Stimulated activated naive CD8-positive, alpha-beta T cell treated with anti-CD3 and anti-CD28 coated beads, Interleukin-15, amount 100 ng/mL, for 72 hours (primary cell): Measurements from ENCODE around the gene BMP2.

Source experiments
- ATAC-seq: fragments of 150-1000 bp; cut with Tn5 transposase; 2 replicates; pipeline ENCODE4 v1.10.0; 2021; ENCODE audit warnings: mild to moderate bottlenecking, moderate library complexity
- DNase-seq, 2 donors: peaks; one replicate each; pipeline ENCODE4 v3.0.0; 2021 to 2022
- H3K27ac Mint-ChIP-seq, 2 donors: one replicate each; pipeline ENCODE4 v1.8.0; 2022; ENCODE audit warnings: mild to moderate bottlenecking in 2 of 2, mixed read lengths in 2 of 2, moderate library complexity in 2 of 2
- H3K27me3 Mint-ChIP-seq: one replicate; pipeline ENCODE4 v1.8.0; 2022; ENCODE audit warnings: mixed read lengths
- H3K4me1 Mint-ChIP-seq: one replicate; pipeline ENCODE4 v1.8.0; 2022; ENCODE audit warnings: mild to moderate bottlenecking, mixed read lengths
- H3K4me3 Mint-ChIP-seq, 2 donors: one replicate each; pipeline ENCODE4 v1.8.0; 2022; ENCODE audit warnings: mild to moderate bottlenecking in 2 of 2, mixed read lengths in 2 of 2, moderate library complexity in 1 of 2
- H3K9me3 Mint-ChIP-seq, 2 donors: one replicate each; pipeline ENCODE4 v1.8.0; 2022; ENCODE audit warnings: mixed read lengths in 2 of 2

Gene BMP2

DNA sequence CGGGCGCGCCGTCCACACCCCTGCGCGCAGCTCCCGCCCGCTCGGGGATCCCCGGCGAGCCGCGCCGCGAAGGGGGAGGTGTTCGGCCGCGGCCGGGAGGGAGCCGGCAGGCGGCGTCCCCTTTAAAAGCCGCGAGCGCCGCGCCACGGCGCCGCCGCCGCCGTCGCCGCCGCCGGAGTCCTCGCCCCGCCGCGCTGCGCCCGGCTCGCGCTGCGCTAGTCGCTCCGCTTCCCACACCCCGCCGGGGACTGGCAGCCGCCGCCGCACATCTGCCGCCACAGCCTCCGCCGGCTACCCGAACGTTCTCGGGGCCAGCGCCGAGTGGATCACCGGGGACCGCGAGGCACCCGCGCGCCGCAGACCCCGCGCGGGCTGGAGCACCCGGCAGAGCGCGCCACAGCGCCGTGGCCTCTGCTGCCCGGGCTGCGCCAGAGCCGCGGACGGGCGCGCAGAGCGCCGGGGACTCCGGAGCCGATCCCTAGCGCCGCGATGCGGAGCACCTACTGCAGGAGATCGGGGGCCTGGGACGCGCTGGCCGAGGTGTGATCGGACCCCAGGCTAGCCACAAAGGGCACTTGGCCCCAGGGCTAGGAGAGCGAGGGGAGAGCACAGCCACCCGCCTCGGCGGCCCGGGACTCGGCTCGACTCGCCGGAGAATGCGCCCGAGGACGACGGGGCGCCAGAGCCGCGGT lies at the start of gene BMP2:
Gene BMP2 (plus strand): TSS at position 151 of the 692 bp plus-strand sequence. CDS start 2,441 bp downstream, outside the sequence.
- Mint-ChIP-seq H3K4me1 (peaks cover 8% of the 10 kb centered on the region), H3K27me3 (peaks cover 69% of the 10 kb centered on the region), H3K9me3 (no peaks in the 10 kb centered on the region), H3K4me3 (peak within 1 kb of the TSS; percentile 26 to 42), H3K27ac (no peak within 1 kb of the TSS)
- ATAC-seq (peak; percentile 57), DNase-seq (no peak)

DNA sequence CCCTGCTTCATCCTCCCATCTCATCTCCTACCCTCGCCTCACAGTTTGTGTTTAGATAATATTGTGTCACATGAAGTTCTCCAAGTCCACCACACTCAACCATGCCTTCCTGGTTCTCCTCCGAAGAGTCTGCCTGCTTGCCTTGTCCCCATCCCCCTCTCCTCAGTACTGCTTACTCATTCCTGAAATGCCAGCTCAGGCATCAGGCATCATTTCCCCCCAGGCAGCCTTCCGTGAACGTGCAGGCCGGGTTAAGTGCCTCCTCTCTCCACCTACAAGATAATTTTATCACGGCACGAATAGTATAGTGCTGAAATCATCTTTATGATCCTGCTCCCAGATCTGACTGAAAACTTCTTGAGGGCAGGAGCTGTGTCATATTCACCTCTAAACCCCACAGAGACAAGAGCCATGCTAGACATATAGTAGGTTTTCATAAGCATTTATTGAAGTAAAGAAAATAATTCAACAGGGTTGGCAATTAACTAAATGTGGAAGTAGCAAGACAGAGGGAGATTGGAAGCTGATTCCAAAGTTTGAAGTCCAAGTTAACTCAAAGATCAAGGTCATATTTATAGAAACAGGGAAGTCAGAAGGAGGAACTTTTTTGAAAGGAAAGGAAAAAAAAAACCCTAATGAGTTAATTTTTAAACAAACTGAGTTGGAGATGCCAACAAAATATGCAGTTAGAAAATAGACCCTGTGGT lies 48.7 kb upstream of the BMP2 start:
- Mint-ChIP-seq H3K27me3 (no peaks in the 10 kb centered on the region), H3K27ac (no peak overlapping the region), H3K4me3 (no peak overlapping the region), H3K9me3 (peaks cover 12 to 24% of the 10 kb centered on the region in 2 donors), H3K4me1 (no peaks in the 10 kb centered on the region)
- DNase-seq, result no peak
- no peak for ATAC-seq

GRCh38 chr20:6719369-6719721 lies 48.1 kb upstream of the BMP2 start:
- Mint-ChIP-seq H3K27me3 (no peaks in the 10 kb centered on the region), H3K27ac (no peak overlapping the region), H3K9me3 (peaks cover 12 to 24% of the 10 kb centered on the region in 2 donors), H3K4me3 (no peak overlapping the region), H3K4me1 (no peaks in the 10 kb centered on the region)
- DNase-seq, result no peak
- ATAC-seq, result no peak

GRCh38 chr20:6726761-6727160 lies 40.7 kb upstream of the BMP2 start:
- Mint-ChIP-seq H3K27ac (no peak overlapping the region), H3K27me3 (no peaks in the 10 kb centered on the region)
- ATAC-seq, result no peak

GRCh38 chr20:6730672-6731328 lies 36.7 kb upstream of the BMP2 start:
- Mint-ChIP-seq H3K4me1 (no peaks in the 10 kb centered on the region), H3K27ac (no peak overlapping the region), H3K9me3 (peaks cover 0 to 7% of the 10 kb centered on the region in 2 donors), H3K27me3 (no peaks in the 10 kb centered on the region), H3K4me3 (no peak overlapping the region)
- ATAC-seq (no peak), DNase-seq (no peak)

More at GRCh38 chr20:6726761-6727160, 40.7 kb upstream of the BMP2 start:
- Mint-ChIP-seq H3K4me3 (no peak overlapping the region), H3K9me3 (peaks cover 0 to 9% of the 10 kb centered on the region in 2 donors), H3K4me1 (no peaks in the 10 kb centered on the region)
- no peak for DNase-seq

DNA sequence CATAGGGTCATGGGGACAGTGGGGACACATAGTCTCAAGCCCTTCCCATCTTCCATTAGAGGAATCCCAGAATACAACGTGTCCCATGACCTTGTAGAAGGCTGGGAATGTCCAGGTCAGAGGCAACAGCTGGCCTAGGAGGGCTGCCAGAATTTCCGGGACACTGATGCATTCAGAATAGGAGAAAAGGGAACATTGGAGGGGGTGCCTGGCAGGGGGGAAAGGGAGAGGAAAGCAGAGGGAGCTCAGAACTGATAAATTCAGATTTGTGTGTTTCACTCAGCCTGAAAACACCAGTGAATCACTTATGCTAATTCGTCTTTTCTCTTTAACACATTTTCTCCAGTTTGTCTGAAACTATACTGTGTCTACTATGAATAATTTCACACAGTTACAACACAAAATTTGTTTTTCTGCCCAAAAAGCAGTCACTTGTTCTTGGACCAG lies 35.5 kb upstream of the BMP2 start:
- ATAC-seq, result no peak
- H3K4me3 Mint-ChIP-seq, result no peak overlapping the region
- H3K27me3 Mint-ChIP-seq, result no peaks in the 10 kb centered on the region
- peaks cover 0 to 6% of the 10 kb centered on the region in 2 donors for H3K9me3 Mint-ChIP-seq
- DNase-seq, result no peak
- no peak overlapping the region for H3K27ac Mint-ChIP-seq
- H3K4me1 Mint-ChIP-seq, result no peaks in the 10 kb centered on the region

DNA sequence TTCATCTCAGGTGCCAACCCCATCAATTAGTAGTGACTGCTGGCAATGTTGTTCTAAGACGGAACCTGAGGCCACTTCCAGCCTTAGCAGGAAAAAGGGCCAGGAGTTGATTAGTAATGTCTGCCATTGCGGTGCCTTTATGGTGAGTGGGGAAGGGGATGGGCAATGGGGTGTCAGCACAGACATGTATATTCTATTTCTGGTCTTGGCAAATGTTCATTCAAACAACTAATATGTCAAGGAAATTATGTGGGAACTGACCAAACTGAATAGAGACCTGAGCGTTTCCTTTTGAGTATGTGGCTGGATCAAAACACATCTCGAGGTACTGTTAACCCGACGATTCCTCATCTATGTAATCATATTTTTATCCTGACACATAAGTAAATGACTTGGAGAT lies 34.6 kb upstream of the BMP2 start:
- no peak overlapping the region for H3K4me3 Mint-ChIP-seq
- H3K27ac Mint-ChIP-seq, result peak overlapping the region in 1 of 2 donors; percentile 27
- DNase-seq, result no peak
- H3K9me3 Mint-ChIP-seq, result peaks cover 0 to 8% of the 10 kb centered on the region in 2 donors
- no peaks in the 10 kb centered on the region for H3K27me3 Mint-ChIP-seq
- no peaks in the 10 kb centered on the region for H3K4me1 Mint-ChIP-seq
- ATAC-seq, result no peak

DNA sequence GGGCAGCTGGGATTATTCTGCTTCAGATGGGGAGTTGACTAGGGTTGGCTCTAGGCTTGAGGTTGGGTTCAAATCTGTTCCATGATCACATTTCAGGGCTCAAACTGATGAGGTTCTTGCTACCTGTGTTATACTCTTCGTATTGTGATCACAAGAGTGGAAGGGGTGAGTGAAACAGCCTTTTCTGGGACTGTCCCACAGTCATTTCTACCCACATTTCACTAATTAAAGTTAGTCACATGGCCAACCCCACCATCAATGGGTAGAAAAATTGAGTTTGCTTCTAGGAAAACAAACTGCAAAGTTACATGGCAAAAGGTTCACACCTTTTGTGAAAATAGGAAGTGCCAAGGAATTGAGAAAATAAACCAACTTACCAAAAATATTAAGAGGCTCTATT lies 33.5 kb upstream of the BMP2 start:
- no peaks in the 10 kb centered on the region for H3K27me3 Mint-ChIP-seq
- no peak overlapping the region for H3K4me3 Mint-ChIP-seq
- DNase-seq, result no peak

GRCh38 chr20:6735942-6736845 lies 31.3 kb upstream of the BMP2 start:
- no peaks in the 10 kb centered on the region for H3K4me1 Mint-ChIP-seq
- H3K27me3 Mint-ChIP-seq, result no peaks in the 10 kb centered on the region
- peaks cover 0 to 23% of the 10 kb centered on the region in 2 donors for H3K9me3 Mint-ChIP-seq
- no peak for ATAC-seq
- no peak overlapping the region for H3K27ac Mint-ChIP-seq
- no peak for DNase-seq
- H3K4me3 Mint-ChIP-seq, result no peak overlapping the region

More for the DNA sequence above, 33.5 kb upstream of the BMP2 start:
- Mint-ChIP-seq H3K9me3 (peaks cover 0 to 15% of the 10 kb centered on the region in 2 donors), H3K27ac (no peak overlapping the region), H3K4me1 (no peaks in the 10 kb centered on the region)
- ATAC-seq, result no peak

GRCh38 chr20:6739406-6739805 lies 28.1 kb upstream of the BMP2 start:
- Mint-ChIP-seq H3K4me1 (no peaks in the 10 kb centered on the region), H3K27me3 (no peaks in the 10 kb centered on the region), H3K4me3 (no peak overlapping the region), H3K9me3 (peaks cover 0 to 23% of the 10 kb centered on the region in 2 donors), H3K27ac (no peak overlapping the region)
- no peak for ATAC-seq
- DNase-seq, result no peak

DNA sequence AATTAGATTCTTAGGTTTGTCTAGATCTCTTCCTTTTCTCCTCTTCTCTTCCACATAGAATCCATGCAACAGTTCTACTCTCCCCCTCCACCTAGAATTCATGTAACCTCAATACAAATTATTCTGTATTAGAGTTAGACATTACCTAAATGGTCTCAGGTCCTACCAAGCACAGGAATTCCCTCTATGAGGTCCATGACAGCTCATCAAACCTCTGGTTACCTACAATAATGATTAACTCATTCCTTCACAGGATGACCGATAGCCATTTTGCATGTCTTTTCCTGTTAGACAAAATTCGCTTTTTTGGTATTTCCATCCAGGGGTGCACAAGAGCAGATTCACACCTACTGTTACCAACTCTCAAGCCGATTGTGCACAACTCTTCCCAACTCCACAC lies 27.4 kb upstream of the BMP2 start:
- no peaks in the 10 kb centered on the region for H3K4me1 Mint-ChIP-seq
- ATAC-seq (no peak), DNase-seq (no peak)
- H3K27me3 Mint-ChIP-seq, result no peaks in the 10 kb centered on the region
- peaks cover 0 to 23% of the 10 kb centered on the region in 2 donors for H3K9me3 Mint-ChIP-seq
- H3K4me3 Mint-ChIP-seq, result no peak overlapping the region
- no peak overlapping the region for H3K27ac Mint-ChIP-seq

DNA sequence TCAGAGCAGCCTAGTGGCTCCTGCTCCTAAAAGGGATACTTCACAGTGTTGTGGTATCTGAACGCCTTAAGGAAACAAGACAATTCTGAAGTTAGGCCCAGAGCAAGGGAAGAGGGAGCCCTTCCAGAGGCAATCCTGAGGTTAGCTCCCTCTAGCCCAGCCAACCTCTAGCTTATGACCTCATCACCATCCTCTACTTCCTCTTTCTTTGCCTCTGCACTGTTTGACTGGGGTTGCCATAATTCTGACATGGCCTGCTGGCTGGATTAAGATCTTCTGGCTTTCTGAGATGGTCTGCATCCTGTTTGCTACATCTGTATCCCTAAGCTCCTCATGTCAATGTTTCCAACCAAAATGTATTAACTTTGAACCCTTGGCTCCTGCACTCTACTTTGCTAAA lies 23.3 kb upstream of the BMP2 start:
- no peak overlapping the region for H3K4me3 Mint-ChIP-seq

GRCh38 chr20:6744805-6745204 lies 22.7 kb upstream of the BMP2 start:
- no peak for DNase-seq
- no peaks in the 10 kb centered on the region for H3K27me3 Mint-ChIP-seq
- H3K9me3 Mint-ChIP-seq, result peaks cover 0 to 7% of the 10 kb centered on the region in 2 donors
- H3K4me1 Mint-ChIP-seq, result no peaks in the 10 kb centered on the region
- no peak overlapping the region for H3K4me3 Mint-ChIP-seq
- no peak overlapping the region for H3K27ac Mint-ChIP-seq
- no peak for ATAC-seq

More for the DNA sequence above, 23.3 kb upstream of the BMP2 start:
- no peak overlapping the region for H3K27ac Mint-ChIP-seq
- DNase-seq (no peak), ATAC-seq (no peak)
- peaks cover 0 to 7% of the 10 kb centered on the region in 2 donors for H3K9me3 Mint-ChIP-seq
- no peaks in the 10 kb centered on the region for H3K27me3 Mint-ChIP-seq
- no peaks in the 10 kb centered on the region for H3K4me1 Mint-ChIP-seq

GRCh38 chr20:6746901-6747609 lies 20.4 kb upstream of the BMP2 start:
- Mint-ChIP-seq H3K4me1 (no peaks in the 10 kb centered on the region), H3K4me3 (no peak overlapping the region), H3K27ac (no peak overlapping the region), H3K9me3 (no peaks in the 10 kb centered on the region), H3K27me3 (no peaks in the 10 kb centered on the region)
- DNase-seq, result no peak
- no peak for ATAC-seq

DNA sequence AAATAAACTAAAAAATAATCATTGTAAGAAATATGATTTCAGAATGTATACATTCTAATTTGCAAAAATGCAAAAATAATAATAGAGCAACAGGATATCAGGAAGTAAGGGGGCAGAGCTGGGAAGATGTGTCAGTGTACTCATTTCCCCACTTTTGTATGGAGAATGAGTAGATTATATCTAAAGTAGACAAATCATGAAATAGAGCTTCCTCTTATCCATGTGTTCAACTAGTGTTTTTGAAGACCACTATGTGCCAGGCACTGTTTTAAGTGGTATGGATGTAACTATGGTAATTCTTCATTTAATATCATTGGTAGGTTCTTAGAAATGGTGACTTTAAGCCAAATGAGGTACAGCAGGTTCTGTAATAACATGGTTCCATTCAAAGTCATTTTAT lies 17.0 kb upstream of the BMP2 start:
- Mint-ChIP-seq H3K9me3 (peaks cover 0 to 7% of the 10 kb centered on the region in 2 donors), H3K27ac (no peak overlapping the region), H3K4me3 (no peak overlapping the region), H3K27me3 (no peaks in the 10 kb centered on the region), H3K4me1 (no peaks in the 10 kb centered on the region)
- DNase-seq (no peak), ATAC-seq (no peak)
